Measurements from ENCODE around the gene GAL3ST2. TPM values are rescaled to one million over a fixed set of nuclear protein-coding genes. Genes with fewer than 3 reads are reported as not detected.
"Not testable (repeated sequence)": the region's sequence is repeated elsewhere in the genome, so short reads cannot be mapped to it uniquely, and the experiment has no call there.

The GAL3ST2 gene
- total RNA-seq, 1 donor from 2014 or later, result 0.42 TPM

DNA sequence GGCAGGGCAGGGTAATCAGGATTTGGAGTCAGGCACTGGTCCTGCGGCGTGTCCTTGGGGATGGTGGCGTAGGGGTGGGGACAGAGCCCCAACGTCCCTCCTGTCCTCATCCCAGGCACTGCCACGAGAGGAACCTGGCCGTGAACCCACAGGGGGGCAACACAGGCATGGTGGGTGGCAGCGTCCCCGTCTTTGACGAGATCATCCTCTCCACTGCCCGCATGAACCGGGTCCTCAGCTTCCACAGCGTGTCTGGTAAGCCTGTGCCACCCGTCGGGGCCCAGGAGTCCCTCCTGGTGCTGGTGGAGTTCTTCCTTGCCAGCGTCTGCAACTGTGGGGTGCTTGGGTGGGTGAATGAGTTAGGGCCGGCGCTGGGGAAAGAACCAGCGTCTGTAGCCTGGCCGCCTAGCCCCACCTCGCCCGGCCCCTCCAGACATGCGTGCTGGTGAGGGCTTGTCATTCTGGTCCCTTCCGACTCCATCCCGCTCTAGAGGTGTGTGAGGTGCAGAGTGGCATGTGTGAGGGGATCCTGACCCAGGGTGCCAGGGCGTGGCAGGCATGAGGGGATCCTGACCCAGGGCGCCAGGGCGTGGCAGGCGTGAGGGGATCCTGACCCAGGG, 34.2 kb upstream of the GAL3ST2 start:
- Mint-ChIP-seq H3K4me1 (ENCODE audit: low read depth, unreplicated experiment) (no peaks in the 10 kb centered on the region), H3K4me3 (ENCODE audit: unreplicated experiment) (no peak overlapping the region), H3K27ac (ENCODE audit: unreplicated experiment) (no peak overlapping the region), H3K9me3 (ENCODE audit: unreplicated experiment) (peaks cover 8% of the 10 kb centered on the region), H3K27me3 (ENCODE audit: unreplicated experiment) (no peaks in the 10 kb centered on the region), H3K36me3 (ENCODE audit: unreplicated experiment) (peaks cover 11% of the 10 kb centered on the region)
- DNase-seq, result no peak
- TF ChIP-seq, protein P1, sequence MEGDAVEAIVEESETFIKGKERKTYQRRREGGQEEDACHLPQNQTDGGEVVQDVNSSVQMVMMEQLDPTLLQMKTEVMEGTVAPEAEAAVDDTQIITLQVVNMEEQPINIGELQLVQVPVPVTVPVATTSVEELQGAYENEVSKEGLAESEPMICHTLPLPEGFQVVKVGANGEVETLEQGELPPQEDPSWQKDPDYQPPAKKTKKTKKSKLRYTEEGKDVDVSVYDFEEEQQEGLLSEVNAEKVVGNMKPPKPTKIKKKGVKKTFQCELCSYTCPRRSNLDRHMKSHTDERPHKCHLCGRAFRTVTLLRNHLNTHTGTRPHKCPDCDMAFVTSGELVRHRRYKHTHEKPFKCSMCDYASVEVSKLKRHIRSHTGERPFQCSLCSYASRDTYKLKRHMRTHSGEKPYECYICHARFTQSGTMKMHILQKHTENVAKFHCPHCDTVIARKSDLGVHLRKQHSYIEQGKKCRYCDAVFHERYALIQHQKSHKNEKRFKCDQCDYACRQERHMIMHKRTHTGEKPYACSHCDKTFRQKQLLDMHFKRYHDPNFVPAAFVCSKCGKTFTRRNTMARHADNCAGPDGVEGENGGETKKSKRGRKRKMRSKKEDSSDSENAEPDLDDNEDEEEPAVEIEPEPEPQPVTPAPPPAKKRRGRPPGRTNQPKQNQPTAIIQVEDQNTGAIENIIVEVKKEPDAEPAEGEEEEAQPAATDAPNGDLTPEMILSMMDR (IDR thresholded peaks at IDR 0.05; ENCODE audit: partially characterized antibody, unreplicated experiment), result no peak

DNA sequence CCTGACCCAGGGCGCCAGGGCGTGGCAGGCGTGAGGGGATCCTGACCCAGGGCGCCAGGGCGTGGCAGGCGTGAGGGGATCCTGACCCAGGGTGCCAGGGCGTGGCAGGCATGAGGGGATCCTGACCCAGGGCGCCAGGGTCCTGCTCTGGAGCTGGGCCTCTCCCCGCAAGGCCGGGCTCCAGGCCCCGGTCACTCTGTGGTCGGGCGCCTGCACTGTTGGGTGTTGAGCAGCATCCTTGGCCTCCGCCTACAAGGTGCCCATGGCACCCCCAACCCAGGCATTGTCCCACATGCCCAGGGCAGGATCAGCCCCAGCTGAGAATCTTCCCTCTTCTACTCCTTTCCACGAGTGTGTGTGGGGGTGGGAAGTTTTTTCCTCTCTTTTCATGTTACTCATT, 33.6 kb upstream of the GAL3ST2 start:
- H3K4me3 Mint-ChIP-seq (ENCODE audit: unreplicated experiment); H3K27me3 Mint-ChIP-seq (ENCODE audit: unreplicated experiment); H3K27ac Mint-ChIP-seq (ENCODE audit: unreplicated experiment); DNase-seq; H3K4me1 Mint-ChIP-seq (ENCODE audit: low read depth, unreplicated experiment); H3K9me3 Mint-ChIP-seq (ENCODE audit: unreplicated experiment): not testable (repeated sequence)
- H3K36me3 Mint-ChIP-seq (ENCODE audit: unreplicated experiment), result peaks cover 11% of the 10 kb centered on the region

DNA sequence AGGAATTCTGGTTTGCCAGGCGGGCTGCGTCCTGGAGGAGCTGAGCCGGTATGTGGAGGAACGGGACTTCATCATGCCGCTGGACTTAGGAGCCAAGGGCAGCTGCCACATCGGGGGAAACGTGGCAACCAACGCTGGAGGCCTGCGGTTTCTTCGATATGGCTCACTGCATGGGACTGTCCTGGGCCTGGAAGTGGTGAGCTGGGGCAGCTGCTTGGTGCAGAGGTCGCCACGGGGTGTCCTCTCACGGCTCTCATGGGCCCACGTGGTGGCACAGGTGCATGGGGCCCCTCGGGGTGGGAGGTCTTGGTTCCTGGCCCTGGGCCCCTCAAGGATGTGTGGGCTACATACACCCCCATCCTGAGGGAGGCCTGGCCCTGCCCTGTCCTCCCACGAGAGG, 33.0 kb upstream of the GAL3ST2 start:
- peaks cover 6% of the 10 kb centered on the region for H3K9me3 Mint-ChIP-seq (ENCODE audit: unreplicated experiment)
- no peaks in the 10 kb centered on the region for H3K27me3 Mint-ChIP-seq (ENCODE audit: unreplicated experiment)
- no peak overlapping the region for H3K4me3 Mint-ChIP-seq (ENCODE audit: unreplicated experiment)

DNA sequence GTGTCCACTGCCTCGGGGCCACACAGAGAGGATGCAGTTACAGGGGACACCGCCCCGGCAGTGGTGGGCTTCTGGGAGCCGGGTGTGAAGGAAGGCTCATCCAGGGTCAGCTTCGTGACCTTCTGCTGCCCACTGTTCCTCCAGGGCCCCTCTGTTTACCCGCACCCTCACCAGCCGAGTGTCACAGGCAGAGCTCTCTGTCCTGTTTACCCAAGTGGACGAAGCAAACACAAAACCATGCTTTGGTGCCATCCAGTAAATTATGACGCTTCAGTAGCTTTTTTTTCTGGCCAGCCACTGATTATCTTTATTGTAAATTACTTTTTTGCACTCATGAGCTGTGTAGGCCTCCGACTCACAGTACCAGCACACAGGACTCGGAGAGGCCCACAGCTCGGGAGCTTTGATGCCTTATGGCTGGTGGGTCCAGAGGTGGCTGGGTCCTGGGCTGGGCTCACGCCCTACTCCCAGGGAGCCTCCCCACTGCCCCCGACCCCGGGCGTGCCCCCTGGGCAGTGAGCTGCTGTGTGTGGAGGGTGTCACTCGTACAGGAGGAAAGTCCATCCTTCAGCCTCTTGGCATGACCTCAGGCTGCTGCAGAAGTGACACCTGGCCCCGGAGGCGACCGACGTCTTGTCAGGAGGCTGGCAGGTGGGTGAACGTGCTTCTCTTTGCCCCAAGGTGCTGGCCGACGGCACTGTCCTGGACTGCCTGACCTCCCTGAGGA, 32.4 kb upstream of the GAL3ST2 start:
- Mint-ChIP-seq H3K27me3 (ENCODE audit: unreplicated experiment) (no peaks in the 10 kb centered on the region), H3K4me3 (ENCODE audit: unreplicated experiment) (no peak overlapping the region), H3K4me1 (ENCODE audit: low read depth, unreplicated experiment) (no peaks in the 10 kb centered on the region), H3K36me3 (ENCODE audit: unreplicated experiment) (peaks cover 11% of the 10 kb centered on the region), H3K27ac (ENCODE audit: unreplicated experiment) (no peak overlapping the region), H3K9me3 (ENCODE audit: unreplicated experiment) (peaks cover 3% of the 10 kb centered on the region)
- TF ChIP-seq, protein P1 (IDR thresholded peaks at IDR 0.05; ENCODE audit: partially characterized antibody, unreplicated experiment), result no peak
- no peak for DNase-seq

More for the DNA sequence above, 33.0 kb upstream of the GAL3ST2 start:
- no peak for DNase-seq
- TF ChIP-seq, protein P1 (IDR thresholded peaks at IDR 0.05; ENCODE audit: partially characterized antibody, unreplicated experiment), result no peak
- no peaks in the 10 kb centered on the region for H3K4me1 Mint-ChIP-seq (ENCODE audit: low read depth, unreplicated experiment)
- H3K27ac Mint-ChIP-seq (ENCODE audit: unreplicated experiment), result no peak overlapping the region
- peaks cover 11% of the 10 kb centered on the region for H3K36me3 Mint-ChIP-seq (ENCODE audit: unreplicated experiment)

DNA sequence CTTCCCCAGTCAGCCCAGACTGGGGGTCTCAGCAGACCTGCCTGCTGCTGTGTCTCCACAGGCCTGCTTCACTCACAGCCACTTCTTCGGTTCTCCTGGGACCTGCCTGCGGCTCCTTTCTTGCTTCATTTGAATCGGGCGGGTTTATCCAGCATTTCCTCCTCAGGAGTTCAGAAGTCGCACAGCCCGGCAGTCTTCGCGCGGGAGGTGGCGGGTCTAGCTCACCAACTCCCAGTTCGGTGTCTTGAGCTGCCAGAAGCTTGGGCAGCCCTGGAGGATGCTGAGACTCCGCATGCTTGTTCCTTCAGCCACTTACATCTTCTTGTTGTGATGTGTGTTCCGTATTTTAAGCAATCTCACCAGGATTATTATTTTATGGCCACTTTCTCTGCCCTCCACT, 31.3 kb upstream of the GAL3ST2 start:
- Mint-ChIP-seq H3K9me3 (ENCODE audit: unreplicated experiment) (peaks cover 1% of the 10 kb centered on the region), H3K36me3 (ENCODE audit: unreplicated experiment) (peaks cover 11% of the 10 kb centered on the region), H3K27ac (ENCODE audit: unreplicated experiment) (no peak overlapping the region), H3K27me3 (ENCODE audit: unreplicated experiment) (peaks cover under 1% of the 10 kb centered on the region), H3K4me3 (ENCODE audit: unreplicated experiment) (no peak overlapping the region), H3K4me1 (ENCODE audit: low read depth, unreplicated experiment) (no peaks in the 10 kb centered on the region)
- DNase-seq, result no peak
- TF ChIP-seq, protein P1 (IDR thresholded peaks at IDR 0.05; ENCODE audit: partially characterized antibody, unreplicated experiment), result no peak
